Measurements from ENCODE around the gene TBX18. TPM values are rescaled to one million over a fixed set of nuclear protein-coding genes. Genes with fewer than 3 reads are reported as not detected.

TBX18 gene
- total RNA-seq, 4 donors from 2014 or later: 0.62 to 4.2 (median 2.7) TPM

- WGBS: 58% methylated on average over 3 of the region's 3 CpGs
Observed at GRCh38 chr6:84643778-84644177, 120.6 kb downstream of the TBX18 start.

GRCh38 chr6:84641076-84641475, 123.3 kb downstream of the TBX18 start:
- Histone ChIP-seq H3K27ac (no peak overlapping the region), H3K36me3 (no peaks in the 10 kb centered on the region)
- DNase-seq (ENCODE audit: low spot score in 2 of 2): no peak

More at GRCh38 chr6:84643778-84644177, 120.6 kb downstream of the TBX18 start:
- no peak overlapping the region for H3K27ac ChIP-seq
- no peak for DNase-seq (ENCODE audit: low spot score in 2 of 2)
- no peak overlapping the region for H3K4me3 ChIP-seq
- no peaks in the 10 kb centered on the region for H3K9me3 ChIP-seq
- H3K4me1 ChIP-seq: no peaks in the 10 kb centered on the region
- TF ChIP-seq EP300 (IDR thresholded peaks at IDR 0.05) (no peak), CTCF (IDR thresholded peaks at IDR 0.05) (no peak), POLR2AphosphoS5 (IDR thresholded peaks at IDR 0.05) (no peak), POLR2A (IDR thresholded peaks at IDR 0.05) (no peak)
- no peaks in the 10 kb centered on the region for H3K36me3 ChIP-seq
- no peaks in the 10 kb centered on the region for H3K27me3 ChIP-seq

GRCh38 chr6:84639396-84639795, 125.0 kb downstream of the TBX18 start:
- no peak overlapping the region for H3K4me3 ChIP-seq
- no peaks in the 10 kb centered on the region for H3K9me3 ChIP-seq
- H3K27ac ChIP-seq: no peak overlapping the region
- 56% methylated on average over 3 of the region's 3 CpGs for WGBS
- TF ChIP-seq POLR2A (IDR thresholded peaks at IDR 0.05) (no peak), EP300 (IDR thresholded peaks at IDR 0.05) (no peak), CTCF (IDR thresholded peaks at IDR 0.05) (no peak), POLR2AphosphoS5 (IDR thresholded peaks at IDR 0.05) (no peak)
- H3K4me1 ChIP-seq: no peaks in the 10 kb centered on the region
- no peaks in the 10 kb centered on the region for H3K36me3 ChIP-seq
- no peak for DNase-seq (ENCODE audit: low spot score in 2 of 2)
- no peaks in the 10 kb centered on the region for H3K27me3 ChIP-seq

More at GRCh38 chr6:84641076-84641475, 123.3 kb downstream of the TBX18 start:
- Histone ChIP-seq H3K4me1 (no peaks in the 10 kb centered on the region), H3K9me3 (no peaks in the 10 kb centered on the region), H3K4me3 (no peak overlapping the region), H3K27me3 (no peaks in the 10 kb centered on the region)
- TF ChIP-seq EP300 (IDR thresholded peaks at IDR 0.05) (no peak), POLR2A (IDR thresholded peaks at IDR 0.05) (no peak), POLR2AphosphoS5 (IDR thresholded peaks at IDR 0.05) (no peak), CTCF (IDR thresholded peaks at IDR 0.05) (no peak)
- 51% methylated on average over 4 of the region's 4 CpGs for WGBS

GRCh38 chr6:84638286-84638685, 126.1 kb downstream of the TBX18 start:
- Histone ChIP-seq H3K4me1 (no peaks in the 10 kb centered on the region), H3K27ac (no peak overlapping the region), H3K9me3 (no peaks in the 10 kb centered on the region), H3K4me3 (no peak overlapping the region), H3K36me3 (no peaks in the 10 kb centered on the region), H3K27me3 (no peaks in the 10 kb centered on the region)
- no peak for DNase-seq (ENCODE audit: low spot score in 2 of 2)
- WGBS: 59% methylated on average over 3 of the region's 3 CpGs
- TF ChIP-seq POLR2A (IDR thresholded peaks at IDR 0.05) (no peak), POLR2AphosphoS5 (IDR thresholded peaks at IDR 0.05) (no peak), EP300 (IDR thresholded peaks at IDR 0.05) (no peak), CTCF (IDR thresholded peaks at IDR 0.05) (no peak)

All from suprapubic skin (tissue), 4 donors.